GM23338 (cell line): ENCODE results near the gene GBE1. TPM values are rescaled to one million over a fixed set of nuclear protein-coding genes. Genes with fewer than 3 reads are reported as not detected.

Source experiments
- ATAC-seq: fragments of 200-7000 bp; cut with Tn5 transposase; 3 replicates; pipeline ENCODE4 v1.9.1; 2020
- DNase-seq: peaks from one replicate; pipeline ENCODE4 v3.0.0-alpha.2; 2015; ENCODE audit warnings: low spot score
- H2AFZ ChIP-seq: fragments of 200-600 bp; sonication (generic); 2 replicates; pipeline ENCODE4 v1.8.0; 2016; ENCODE audit warnings: antibody characterized with exemption, mild to moderate bottlenecking, moderate library complexity
- H3F3A ChIP-seq: fragments of 200-600 bp; sonication (generic); replicated peaks from 2 replicates; pipeline ENCODE4 v1.8.0; 2017; ENCODE audit warnings: antibody characterized with exemption, mixed run types, low read depth
- H3K27ac ChIP-seq: fragments of 200-600 bp; sonication (generic); 2 replicates; pipeline ENCODE4 v1.6.1; 2016; ENCODE audit warnings: low read depth
- H3K27me3 ChIP-seq: fragments of 200-600 bp; sonication (generic); 2 replicates; pipeline ENCODE4 v1.8.0; 2016; ENCODE audit warnings: mild to moderate bottlenecking, mixed run types, moderate library complexity; ENCODE audit not compliant: insufficient read depth
- H3K36me3 ChIP-seq: fragments of 200-600 bp; sonication (generic); 2 replicates; pipeline ENCODE4 v1.8.0; 2016; ENCODE audit warnings: mild to moderate bottlenecking; ENCODE audit not compliant: insufficient read depth
- H3K4me1 ChIP-seq: fragments of 200-600 bp; sonication (generic); 2 replicates; pipeline ENCODE4 v1.8.0; 2016; ENCODE audit warnings: mild to moderate bottlenecking, moderate library complexity; ENCODE audit not compliant: insufficient read depth
- H3K4me2 ChIP-seq: fragments of 200-600 bp; sonication (generic); 2 replicates; pipeline ENCODE4 v1.7.1; 2017; ENCODE audit warnings: mixed run types
- H3K4me3 ChIP-seq: fragments of 200-600 bp; sonication (generic); 2 replicates; pipeline ENCODE4 v1.6.1; 2016; ENCODE audit warnings: mixed run types
- H3K79me2 ChIP-seq: fragments of 200-600 bp; sonication (generic); replicated peaks from 2 replicates; pipeline ENCODE4 v1.8.0; 2017; ENCODE audit warnings: mild to moderate bottlenecking; ENCODE audit not compliant: insufficient read depth
- H3K9me2 ChIP-seq: fragments of 200-600 bp; sonication (generic); 2 replicates; pipeline ENCODE4 v1.8.0; 2017; ENCODE audit not compliant: insufficient read depth
- H4K20me1 ChIP-seq: fragments of 200-600 bp; sonication (generic); replicated peaks from 2 replicates; pipeline ENCODE4 v1.8.0; 2017; ENCODE audit warnings: mild to moderate bottlenecking; ENCODE audit not compliant: insufficient read depth
- H3K27ac Mint-ChIP-seq: 2 replicates; pipeline ENCODE4 v1.8.0; 2020; ENCODE audit warnings: inconsistent platforms, mild to moderate bottlenecking, moderate library complexity, mixed read lengths
- H3K27me3 Mint-ChIP-seq: 3 replicates; pipeline ENCODE4 v1.8.0; 2022; ENCODE audit warnings: low read depth, mild to moderate bottlenecking, moderate library complexity, mixed read lengths, inconsistent platforms; ENCODE audit not compliant: insufficient read depth, poor library complexity
- H3K36me3 Mint-ChIP-seq: 3 replicates; pipeline ENCODE4 v1.8.0; 2021; ENCODE audit warnings: low read depth, mild to moderate bottlenecking, inconsistent platforms, moderate library complexity, mixed read lengths
- H3K4me1 Mint-ChIP-seq: 3 replicates; pipeline ENCODE4 v1.8.0; 2020; ENCODE audit warnings: mild to moderate bottlenecking, inconsistent platforms, mixed read lengths
- H3K4me3 Mint-ChIP-seq: 3 replicates; pipeline ENCODE4 v1.8.0; 2021; ENCODE audit warnings: moderate library complexity, mild to moderate bottlenecking, inconsistent platforms, mixed read lengths
- H3K9me3 Mint-ChIP-seq: 3 replicates; pipeline ENCODE4 v1.8.0; 2020; ENCODE audit warnings: moderate library complexity, mild to moderate bottlenecking, inconsistent platforms, mixed read lengths
- CTCF ChIP-seq, 2 experiments: fragments of 200-600 bp in 1 of 2; sonication (generic) in 1 of 2; conservative IDR thresholded peaks; 2 replicates each; pipeline versions ENCODE4 v1.5.1 to v1.6.1; 2016 to 2017; ENCODE audit warnings: antibody characterized with exemption in 2 of 2, low read depth in 2 of 2, mild to moderate bottlenecking in 2 of 2, moderate library complexity in 1 of 2
- EZH2phosphoT487 ChIP-seq: fragments of 200-600 bp; sonication (generic); IDR thresholded peaks from one replicate; pipeline ENCODE4 v1.8.1; 2018; ENCODE audit warnings: antibody characterized with exemption; ENCODE audit not compliant: unreplicated experiment
- JUNB ChIP-seq: IDR thresholded peaks from one replicate; pipeline ENCODE4 v1.6.1; 2016; ENCODE audit warnings: antibody characterized with exemption; ENCODE audit not compliant: unreplicated experiment
- REST ChIP-seq: IDR thresholded peaks from one replicate; pipeline ENCODE4 v1.6.1; 2018; ENCODE audit warnings: antibody characterized with exemption; ENCODE audit not compliant: unreplicated experiment
- ZNF331 ChIP-seq: fragments of 250-450 bp; sonication (Bioruptor Pico); IDR thresholded peaks from 2 replicates; pipeline ENCODE4 v1.5.0; 2020; ENCODE audit warnings: low read depth, mild to moderate bottlenecking, moderate library complexity
- ZNF462 ChIP-seq: fragments of 250-450 bp; sonication (Bioruptor Pico); IDR thresholded peaks from 2 replicates; pipeline ENCODE4 v1.5.0; 2020; ENCODE audit warnings: mild to moderate bottlenecking, moderate library complexity
- polyA plus RNA-seq: library from polyadenylated mRNA; unstranded; fragments of >200 nt; fragmentation: Nextera tagmentation; extraction: Ambion mirVana; gene quantifications from 2 replicates; pipeline ENCODE4 v1.2.1, GENCODE V29; 2016
- total RNA-seq: library from RNA; depleted of rRNA; stranded (reverse); fragments of >200 nt; shearing (Covaris generic); gene quantifications from 2 replicates; pipeline ENCODE4 v1.2.3, GENCODE V29; 2014

The GBE1 gene
- total and polyA plus RNA-seq, 2 experiments from 2014 or later, result 6.4 to 12.2 TPM

- no peaks in the 10 kb centered on the region for H3F3A ChIP-seq
- H4K20me1 ChIP-seq, result no peaks in the 10 kb centered on the region
- no peaks in the 10 kb centered on the region for H3K36me3 ChIP-seq
- H3K9me2 ChIP-seq, result no peaks in the 10 kb centered on the region; the same call in 1 of the 2 replicates
- no peak overlapping the region for H3K27ac ChIP-seq
- Mint-ChIP-seq H3K36me3 (no peaks in the 10 kb centered on the region), H3K4me1 (peaks cover 5% of the 10 kb centered on the region; the same call in 2 of the 3 replicates), H3K9me3 (no peaks in the 10 kb centered on the region), H3K27ac (no peak overlapping the region), H3K27me3 (no peaks in the 10 kb centered on the region), H3K4me3 (no peak overlapping the region)
- H3K4me3 ChIP-seq, result no peak overlapping the region
- no peak overlapping the region for H2AFZ ChIP-seq
- H3K79me2 ChIP-seq, result no peaks in the 10 kb centered on the region
- DNase-seq (no peak), ATAC-seq (no peak)
- H3K4me2 ChIP-seq, result no peak overlapping the region
- no peaks in the 10 kb centered on the region for H3K4me1 ChIP-seq
- no peak for TF ChIP-seq REST
- no peak for TF ChIP-seq ZNF331 (CRISPR knock-in tag)
- TF ChIP-seq EZH2phosphoT487, result no peak
- no peak for TF ChIP-seq JUNB
- no peak for TF ChIP-seq CTCF (conservative IDR thresholded peaks at IDR 0.05; ENCODE audit: low read depth in 2 of 2)
- TF ChIP-seq ZNF462 (CRISPR knock-in tag), result no peak
- H3K27me3 ChIP-seq, result no peaks in the 10 kb centered on the region
Observed at GRCh38 chr3:81451140-81451539, 310.3 kb downstream of the GBE1 start.
